GM12891 (cell line): ENCODE measurements around the gene MAST2.
A peak's percentile ranks its signal among the peaks of the same experiment; 100 is the strongest.

Source experiments
- POLR2A ChIP-seq: IDR thresholded peaks from 2 replicates; pipeline ENCODE4 v1.6.1; 2011; ENCODE audit warnings: low read depth, low read length, control low read depth
- POLR2AphosphoS5 ChIP-seq: IDR thresholded peaks from 2 replicates; pipeline ENCODE4 v1.6.1; 2011; ENCODE audit warnings: low read depth, low read length, control low read depth
- POU2F2 ChIP-seq: IDR thresholded peaks from 2 replicates; pipeline ENCODE4 v1.6.1; 2011; ENCODE audit warnings: low read depth, mild to moderate bottlenecking, control low read depth, low read length, moderate library complexity
- SPI1 ChIP-seq: IDR thresholded peaks from 2 replicates; pipeline ENCODE4 v1.6.1; 2011; ENCODE audit warnings: low read depth, low read length, control low read depth
- TAF1 ChIP-seq: IDR thresholded peaks from 2 replicates; pipeline ENCODE4 v1.6.1; 2011; ENCODE audit warnings: low read depth, low read length, control low read depth

DNA sequence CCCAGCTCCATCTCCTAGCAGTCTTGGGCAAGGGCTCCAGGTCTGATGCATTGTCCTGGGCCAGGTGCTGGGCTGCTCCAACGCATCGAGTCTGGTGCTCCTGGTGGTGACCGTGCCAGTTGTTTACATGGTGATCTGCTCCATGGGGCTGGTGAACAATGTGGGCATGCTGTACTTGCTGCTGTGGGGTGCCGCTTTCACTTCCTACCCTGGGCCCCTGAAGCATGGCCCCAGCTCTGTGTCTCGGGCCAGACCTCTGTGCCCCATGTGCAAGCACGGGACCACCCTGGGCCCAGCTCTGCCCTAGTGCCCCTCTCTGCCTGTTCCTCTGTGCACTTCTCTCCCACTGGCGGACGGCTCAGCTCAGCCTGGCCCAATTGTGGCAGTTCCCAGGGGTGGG is 119.4 kb downstream of the MAST2 start:
- TF ChIP-seq POLR2A, result no peak
- no peak for TF ChIP-seq TAF1
- TF ChIP-seq POLR2AphosphoS5, result no peak
- no peak for TF ChIP-seq POU2F2
- peak; percentile 32; the same call in 1 of the 2 replicates for TF ChIP-seq SPI1
